Measurements from ENCODE around the gene NPLOC4. TPM values are rescaled to one million over a fixed set of nuclear protein-coding genes. Genes with fewer than 3 reads are reported as not detected.
A peak's percentile ranks its signal among the peaks of the same experiment; 100 is the strongest.

The NPLOC4 gene
- total and polyA plus RNA-seq, 9 of the 15 experiments (the other 6 are each of a cell fraction or from before 2014, with no cell fraction given), result 1.5 to 116 (median 64.5) TPM

DNA sequence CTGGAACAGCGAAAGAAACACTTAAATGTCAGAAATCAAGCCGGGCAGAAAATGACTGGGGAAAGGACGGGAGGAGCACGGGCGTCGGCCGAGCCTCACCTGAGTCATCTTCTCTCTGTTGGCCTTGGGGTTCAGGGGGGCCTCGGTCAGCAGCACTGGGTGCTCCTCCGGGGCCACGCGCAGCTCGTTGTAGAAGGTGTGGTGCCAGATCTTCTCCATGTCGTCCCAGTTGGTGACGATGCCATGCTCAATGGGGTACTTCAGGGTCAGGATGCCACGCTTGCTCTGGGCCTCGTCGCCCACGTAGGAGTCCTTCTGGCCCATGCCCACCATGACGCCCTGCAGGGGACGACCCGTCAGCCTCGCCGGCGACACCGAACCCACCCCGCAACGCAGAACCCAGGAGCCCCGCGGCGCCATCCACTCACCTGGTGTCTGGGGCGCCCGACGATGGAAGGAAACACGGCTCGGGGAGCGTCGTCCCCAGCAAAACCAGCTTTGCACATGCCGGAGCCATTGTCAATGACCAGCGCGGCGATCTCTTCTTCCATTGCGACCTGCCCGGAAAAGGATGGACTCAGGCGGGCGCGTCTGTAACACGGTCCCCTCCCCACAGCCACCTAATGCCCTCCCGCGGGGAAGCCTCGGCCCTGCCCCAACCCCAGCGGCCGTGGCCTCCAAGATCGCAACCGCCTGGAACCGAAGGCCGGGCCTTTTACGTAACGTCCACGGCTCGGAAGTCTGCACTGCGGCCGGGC is 124.9 kb downstream of the NPLOC4 start (continued):
- TF ChIP-seq KAT7 (CRISPR knock-in tag; IDR thresholded peaks at IDR 0.05; ENCODE audit: borderline replicate concordance), result peak; percentile 64; the same call in 1 of the 2 replicates
- TF ChIP-seq, protein P1, sequence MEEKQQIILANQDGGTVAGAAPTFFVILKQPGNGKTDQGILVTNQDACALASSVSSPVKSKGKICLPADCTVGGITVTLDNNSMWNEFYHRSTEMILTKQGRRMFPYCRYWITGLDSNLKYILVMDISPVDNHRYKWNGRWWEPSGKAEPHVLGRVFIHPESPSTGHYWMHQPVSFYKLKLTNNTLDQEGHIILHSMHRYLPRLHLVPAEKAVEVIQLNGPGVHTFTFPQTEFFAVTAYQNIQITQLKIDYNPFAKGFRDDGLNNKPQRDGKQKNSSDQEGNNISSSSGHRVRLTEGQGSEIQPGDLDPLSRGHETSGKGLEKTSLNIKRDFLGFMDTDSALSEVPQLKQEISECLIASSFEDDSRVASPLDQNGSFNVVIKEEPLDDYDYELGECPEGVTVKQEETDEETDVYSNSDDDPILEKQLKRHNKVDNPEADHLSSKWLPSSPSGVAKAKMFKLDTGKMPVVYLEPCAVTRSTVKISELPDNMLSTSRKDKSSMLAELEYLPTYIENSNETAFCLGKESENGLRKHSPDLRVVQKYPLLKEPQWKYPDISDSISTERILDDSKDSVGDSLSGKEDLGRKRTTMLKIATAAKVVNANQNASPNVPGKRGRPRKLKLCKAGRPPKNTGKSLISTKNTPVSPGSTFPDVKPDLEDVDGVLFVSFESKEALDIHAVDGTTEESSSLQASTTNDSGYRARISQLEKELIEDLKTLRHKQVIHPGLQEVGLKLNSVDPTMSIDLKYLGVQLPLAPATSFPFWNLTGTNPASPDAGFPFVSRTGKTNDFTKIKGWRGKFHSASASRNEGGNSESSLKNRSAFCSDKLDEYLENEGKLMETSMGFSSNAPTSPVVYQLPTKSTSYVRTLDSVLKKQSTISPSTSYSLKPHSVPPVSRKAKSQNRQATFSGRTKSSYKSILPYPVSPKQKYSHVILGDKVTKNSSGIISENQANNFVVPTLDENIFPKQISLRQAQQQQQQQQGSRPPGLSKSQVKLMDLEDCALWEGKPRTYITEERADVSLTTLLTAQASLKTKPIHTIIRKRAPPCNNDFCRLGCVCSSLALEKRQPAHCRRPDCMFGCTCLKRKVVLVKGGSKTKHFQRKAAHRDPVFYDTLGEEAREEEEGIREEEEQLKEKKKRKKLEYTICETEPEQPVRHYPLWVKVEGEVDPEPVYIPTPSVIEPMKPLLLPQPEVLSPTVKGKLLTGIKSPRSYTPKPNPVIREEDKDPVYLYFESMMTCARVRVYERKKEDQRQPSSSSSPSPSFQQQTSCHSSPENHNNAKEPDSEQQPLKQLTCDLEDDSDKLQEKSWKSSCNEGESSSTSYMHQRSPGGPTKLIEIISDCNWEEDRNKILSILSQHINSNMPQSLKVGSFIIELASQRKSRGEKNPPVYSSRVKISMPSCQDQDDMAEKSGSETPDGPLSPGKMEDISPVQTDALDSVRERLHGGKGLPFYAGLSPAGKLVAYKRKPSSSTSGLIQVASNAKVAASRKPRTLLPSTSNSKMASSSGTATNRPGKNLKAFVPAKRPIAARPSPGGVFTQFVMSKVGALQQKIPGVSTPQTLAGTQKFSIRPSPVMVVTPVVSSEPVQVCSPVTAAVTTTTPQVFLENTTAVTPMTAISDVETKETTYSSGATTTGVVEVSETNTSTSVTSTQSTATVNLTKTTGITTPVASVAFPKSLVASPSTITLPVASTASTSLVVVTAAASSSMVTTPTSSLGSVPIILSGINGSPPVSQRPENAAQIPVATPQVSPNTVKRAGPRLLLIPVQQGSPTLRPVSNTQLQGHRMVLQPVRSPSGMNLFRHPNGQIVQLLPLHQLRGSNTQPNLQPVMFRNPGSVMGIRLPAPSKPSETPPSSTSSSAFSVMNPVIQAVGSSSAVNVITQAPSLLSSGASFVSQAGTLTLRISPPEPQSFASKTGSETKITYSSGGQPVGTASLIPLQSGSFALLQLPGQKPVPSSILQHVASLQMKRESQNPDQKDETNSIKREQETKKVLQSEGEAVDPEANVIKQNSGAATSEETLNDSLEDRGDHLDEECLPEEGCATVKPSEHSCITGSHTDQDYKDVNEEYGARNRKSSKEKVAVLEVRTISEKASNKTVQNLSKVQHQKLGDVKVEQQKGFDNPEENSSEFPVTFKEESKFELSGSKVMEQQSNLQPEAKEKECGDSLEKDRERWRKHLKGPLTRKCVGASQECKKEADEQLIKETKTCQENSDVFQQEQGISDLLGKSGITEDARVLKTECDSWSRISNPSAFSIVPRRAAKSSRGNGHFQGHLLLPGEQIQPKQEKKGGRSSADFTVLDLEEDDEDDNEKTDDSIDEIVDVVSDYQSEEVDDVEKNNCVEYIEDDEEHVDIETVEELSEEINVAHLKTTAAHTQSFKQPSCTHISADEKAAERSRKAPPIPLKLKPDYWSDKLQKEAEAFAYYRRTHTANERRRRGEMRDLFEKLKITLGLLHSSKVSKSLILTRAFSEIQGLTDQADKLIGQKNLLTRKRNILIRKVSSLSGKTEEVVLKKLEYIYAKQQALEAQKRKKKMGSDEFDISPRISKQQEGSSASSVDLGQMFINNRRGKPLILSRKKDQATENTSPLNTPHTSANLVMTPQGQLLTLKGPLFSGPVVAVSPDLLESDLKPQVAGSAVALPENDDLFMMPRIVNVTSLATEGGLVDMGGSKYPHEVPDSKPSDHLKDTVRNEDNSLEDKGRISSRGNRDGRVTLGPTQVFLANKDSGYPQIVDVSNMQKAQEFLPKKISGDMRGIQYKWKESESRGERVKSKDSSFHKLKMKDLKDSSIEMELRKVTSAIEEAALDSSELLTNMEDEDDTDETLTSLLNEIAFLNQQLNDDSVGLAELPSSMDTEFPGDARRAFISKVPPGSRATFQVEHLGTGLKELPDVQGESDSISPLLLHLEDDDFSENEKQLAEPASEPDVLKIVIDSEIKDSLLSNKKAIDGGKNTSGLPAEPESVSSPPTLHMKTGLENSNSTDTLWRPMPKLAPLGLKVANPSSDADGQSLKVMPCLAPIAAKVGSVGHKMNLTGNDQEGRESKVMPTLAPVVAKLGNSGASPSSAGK (IDR thresholded peaks at IDR 0.05), result peak; percentile 73; the same call in 1 of the 2 replicates
- TF ChIP-seq ZNF696 (CRISPR knock-in tag; conservative IDR thresholded peaks at IDR 0.05), result no peak
- peak; percentile 93 for TF ChIP-seq SNRNP70 (optimal IDR thresholded peaks at IDR 0.05; ENCODE audit: low read depth, low read length)
- TF ChIP-seq, protein P2, sequence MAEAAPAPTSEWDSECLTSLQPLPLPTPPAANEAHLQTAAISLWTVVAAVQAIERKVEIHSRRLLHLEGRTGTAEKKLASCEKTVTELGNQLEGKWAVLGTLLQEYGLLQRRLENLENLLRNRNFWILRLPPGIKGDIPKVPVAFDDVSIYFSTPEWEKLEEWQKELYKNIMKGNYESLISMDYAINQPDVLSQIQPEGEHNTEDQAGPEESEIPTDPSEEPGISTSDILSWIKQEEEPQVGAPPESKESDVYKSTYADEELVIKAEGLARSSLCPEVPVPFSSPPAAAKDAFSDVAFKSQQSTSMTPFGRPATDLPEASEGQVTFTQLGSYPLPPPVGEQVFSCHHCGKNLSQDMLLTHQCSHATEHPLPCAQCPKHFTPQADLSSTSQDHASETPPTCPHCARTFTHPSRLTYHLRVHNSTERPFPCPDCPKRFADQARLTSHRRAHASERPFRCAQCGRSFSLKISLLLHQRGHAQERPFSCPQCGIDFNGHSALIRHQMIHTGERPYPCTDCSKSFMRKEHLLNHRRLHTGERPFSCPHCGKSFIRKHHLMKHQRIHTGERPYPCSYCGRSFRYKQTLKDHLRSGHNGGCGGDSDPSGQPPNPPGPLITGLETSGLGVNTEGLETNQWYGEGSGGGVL (CRISPR knock-in tag; IDR thresholded peaks at IDR 0.05), result no peak
- TF ChIP-seq, protein P3, sequence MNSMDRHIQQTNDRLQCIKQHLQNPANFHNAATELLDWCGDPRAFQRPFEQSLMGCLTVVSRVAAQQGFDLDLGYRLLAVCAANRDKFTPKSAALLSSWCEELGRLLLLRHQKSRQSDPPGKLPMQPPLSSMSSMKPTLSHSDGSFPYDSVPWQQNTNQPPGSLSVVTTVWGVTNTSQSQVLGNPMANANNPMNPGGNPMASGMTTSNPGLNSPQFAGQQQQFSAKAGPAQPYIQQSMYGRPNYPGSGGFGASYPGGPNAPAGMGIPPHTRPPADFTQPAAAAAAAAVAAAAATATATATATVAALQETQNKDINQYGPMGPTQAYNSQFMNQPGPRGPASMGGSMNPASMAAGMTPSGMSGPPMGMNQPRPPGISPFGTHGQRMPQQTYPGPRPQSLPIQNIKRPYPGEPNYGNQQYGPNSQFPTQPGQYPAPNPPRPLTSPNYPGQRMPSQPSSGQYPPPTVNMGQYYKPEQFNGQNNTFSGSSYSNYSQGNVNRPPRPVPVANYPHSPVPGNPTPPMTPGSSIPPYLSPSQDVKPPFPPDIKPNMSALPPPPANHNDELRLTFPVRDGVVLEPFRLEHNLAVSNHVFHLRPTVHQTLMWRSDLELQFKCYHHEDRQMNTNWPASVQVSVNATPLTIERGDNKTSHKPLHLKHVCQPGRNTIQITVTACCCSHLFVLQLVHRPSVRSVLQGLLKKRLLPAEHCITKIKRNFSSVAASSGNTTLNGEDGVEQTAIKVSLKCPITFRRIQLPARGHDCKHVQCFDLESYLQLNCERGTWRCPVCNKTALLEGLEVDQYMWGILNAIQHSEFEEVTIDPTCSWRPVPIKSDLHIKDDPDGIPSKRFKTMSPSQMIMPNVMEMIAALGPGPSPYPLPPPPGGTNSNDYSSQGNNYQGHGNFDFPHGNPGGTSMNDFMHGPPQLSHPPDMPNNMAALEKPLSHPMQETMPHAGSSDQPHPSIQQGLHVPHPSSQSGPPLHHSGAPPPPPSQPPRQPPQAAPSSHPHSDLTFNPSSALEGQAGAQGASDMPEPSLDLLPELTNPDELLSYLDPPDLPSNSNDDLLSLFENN (IDR thresholded peaks at IDR 0.05; ENCODE audit: low read depth in 2 of 2, low read length in 2 of 2), result no peak
- no peak for TF ChIP-seq MEF2A (IDR thresholded peaks at IDR 0.05; ENCODE audit: control insufficient read depth, low read depth, low read length)
- no peak for TF ChIP-seq CBX5 (IDR thresholded peaks at IDR 0.05; ENCODE audit: borderline replicate concordance, low read depth)

Measured in K562 (cell line).